GM12878 (cell line): Measurements from ENCODE around the gene TANK. TPM values are rescaled to one million over a fixed set of nuclear protein-coding genes. Genes with fewer than 3 reads are reported as not detected.

Source experiments
- DPF2 ChIP-seq: fragments of 450-650 bp; IDR thresholded peaks from 2 replicates; pipeline ENCODE4 v1.6.1; 2017; ENCODE audit warnings: mild to moderate bottlenecking
- FOXM1 ChIP-seq: IDR thresholded peaks from 2 replicates; pipeline ENCODE4 v1.6.1; 2012; ENCODE audit warnings: low read depth, mild to moderate bottlenecking, inconsistent platforms, low read length, moderate library complexity
- HDGF ChIP-seq: fragments of 450-650 bp; IDR thresholded peaks from 2 replicates; pipeline ENCODE4 v1.6.1; 2016; ENCODE audit warnings: antibody characterized with exemption
- IKZF2 ChIP-seq, 2 experiments: fragments of 450-650 bp; IDR thresholded peaks; 2 replicates each; pipeline ENCODE4 v1.6.1; 2017; ENCODE audit warnings: mild to moderate bottlenecking in 2 of 2, moderate library complexity in 2 of 2
- JUNB ChIP-seq: IDR thresholded peaks from 2 replicates; pipeline ENCODE4 v1.6.1; 2016; ENCODE audit warnings: antibody characterized with exemption, mild to moderate bottlenecking
- KLF5 ChIP-seq: fragments of 450-650 bp; IDR thresholded peaks from 2 replicates; pipeline ENCODE4 v1.6.1; 2014; ENCODE audit warnings: mild to moderate bottlenecking; ENCODE audit not compliant: partially characterized antibody
- MEF2A ChIP-seq: IDR thresholded peaks from 2 replicates; pipeline ENCODE4 v1.6.1; 2011; ENCODE audit warnings: low read depth, mild to moderate bottlenecking, low read length, moderate library complexity; ENCODE audit not compliant: insufficient read depth
- RUNX3 ChIP-seq: IDR thresholded peaks from 2 replicates; pipeline ENCODE4 v1.6.1; 2012; ENCODE audit warnings: low read length, inconsistent platforms
- SMAD5 ChIP-seq: IDR thresholded peaks from 2 replicates; pipeline ENCODE4 v1.6.1; 2016; ENCODE audit warnings: antibody characterized with exemption, low read depth
- SPI1 ChIP-seq: IDR thresholded peaks from 2 replicates; pipeline ENCODE4 v1.6.1; 2011; ENCODE audit warnings: low read depth, mild to moderate bottlenecking, low read length, moderate library complexity, borderline replicate concordance; ENCODE audit not compliant: insufficient read depth
- TAF1 ChIP-seq: IDR thresholded peaks from 2 replicates; pipeline ENCODE4 v1.6.1; 2011; ENCODE audit warnings: mild to moderate bottlenecking, low read depth, low read length, borderline replicate concordance
- ZBED1 ChIP-seq: IDR thresholded peaks from 2 replicates; pipeline ENCODE4 v1.6.1; 2016; ENCODE audit warnings: borderline replicate concordance
- ZNF622 ChIP-seq: fragments of 450-650 bp; IDR thresholded peaks from 2 replicates; pipeline ENCODE4 v1.6.1; 2017; ENCODE audit warnings: mild to moderate bottlenecking, inconsistent platforms
- polyA plus RNA-seq, 11 experiments: library from polyadenylated mRNA; depleted of rRNA in 4 of 11; unstranded in 6 of 11; stranded (reverse) in 5 of 11; fragments of >200 nt; fragmentation: Nextera tagmentation in 4 of 11; fragmentation: Illumina TruSeq in 1 of 11; extraction: Ambion mirVana in 4 of 11; extraction: Trizol in 1 of 11; gene quantifications; 1 replicate in 1 of 11; 2 replicates in 10 of 11; pipeline versions ENCODE4 v1.2.1 to v1.2.3, GENCODE V29; 2011 to 2016; ENCODE audit warnings: inconsistent platforms in 2 of 11, missing spikeins in 2 of 11, low read depth in 1 of 11
- total RNA-seq, 4 experiments: library from RNA; depleted of rRNA in 3 of 4; stranded (reverse); fragments of >200 nt in 3 of 4; fragmentation: Illumina TruSeq in 1 of 4; extraction: Trizol in 1 of 4; gene quantifications; 2 replicates each; pipeline versions ENCODE4 v1.2.1 to v1.2.3, GENCODE V29; 2013 to 2021
- TF ChIP-seq, protein P1 (sequence below): IDR thresholded peaks from 2 replicates; pipeline ENCODE4 v1.6.1; 2011; ENCODE audit warnings: borderline replicate concordance, low read depth, mild to moderate bottlenecking, moderate library complexity, mixed read lengths, low read length; ENCODE audit not compliant: insufficient read depth; ENCODE audit errors: extremely low read length
- TF ChIP-seq, protein P2 (sequence below): fragments of 150-350 bp; IDR thresholded peaks from 2 replicates; pipeline ENCODE4 v1.6.1; 2016; ENCODE audit warnings: low read depth, low read length
- TF ChIP-seq, protein P3 (sequence below): fragments of 450-650 bp; IDR thresholded peaks from 2 replicates; pipeline ENCODE4 v1.6.1; 2017; ENCODE audit warnings: mild to moderate bottlenecking, moderate library complexity
- TF ChIP-seq, protein P4 (sequence below): IDR thresholded peaks from 2 replicates; pipeline ENCODE4 v1.6.1; 2012; ENCODE audit warnings: mild to moderate bottlenecking, low read depth, low read length

The TANK gene
- total and polyA plus RNA-seq, 10 of the 15 experiments (the other 5 are each of a cell fraction or from before 2014, with no cell fraction given) = 48.6 to 127 (median 103) TPM

DNA sequence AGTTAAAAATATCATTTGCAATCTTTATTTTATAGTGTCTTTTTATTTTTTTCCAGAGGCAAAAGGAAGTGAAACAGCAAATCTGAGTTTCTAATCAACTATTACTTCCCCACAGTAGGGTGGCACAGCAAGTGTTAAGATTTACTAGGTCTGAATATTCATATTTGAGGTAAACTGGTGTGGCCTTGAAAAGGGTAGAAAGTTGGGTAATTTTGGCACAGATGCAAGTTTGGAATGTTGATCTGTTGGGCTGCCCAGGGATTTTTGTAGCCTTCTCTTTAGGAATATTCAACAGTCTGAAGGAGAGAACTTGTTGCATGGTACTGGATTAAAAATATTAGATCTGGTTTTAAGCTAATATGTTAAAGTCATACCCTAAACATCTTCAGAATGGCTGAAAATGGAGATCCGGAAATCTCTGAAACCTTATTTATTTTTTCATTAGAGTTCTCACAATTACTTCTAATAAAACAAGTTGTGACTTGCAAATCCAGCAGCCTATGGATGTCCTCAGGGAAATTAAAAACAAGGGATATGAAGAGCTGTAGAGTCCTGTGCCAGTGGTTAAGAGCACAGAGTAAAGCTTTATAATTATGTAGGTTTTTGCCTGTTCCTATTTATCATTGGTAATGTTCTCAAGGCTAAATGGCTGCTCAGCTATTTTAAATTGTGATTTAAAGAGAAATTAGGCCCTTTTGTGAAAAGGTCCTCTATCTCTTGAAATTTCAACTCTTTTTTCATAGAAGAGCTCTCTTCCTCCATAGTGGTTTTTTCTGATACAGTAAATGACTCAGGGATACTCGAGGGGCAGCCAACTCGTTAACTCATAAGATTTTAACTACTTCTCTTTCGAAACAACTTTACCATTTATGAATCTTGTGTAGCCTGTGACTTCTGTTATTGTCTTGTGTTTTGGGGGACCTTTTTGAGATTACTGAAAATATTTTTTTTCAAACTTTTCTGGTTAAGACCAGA lies 11.0 kb downstream of the TANK start (continued):
- TF ChIP-seq, protein P1, sequence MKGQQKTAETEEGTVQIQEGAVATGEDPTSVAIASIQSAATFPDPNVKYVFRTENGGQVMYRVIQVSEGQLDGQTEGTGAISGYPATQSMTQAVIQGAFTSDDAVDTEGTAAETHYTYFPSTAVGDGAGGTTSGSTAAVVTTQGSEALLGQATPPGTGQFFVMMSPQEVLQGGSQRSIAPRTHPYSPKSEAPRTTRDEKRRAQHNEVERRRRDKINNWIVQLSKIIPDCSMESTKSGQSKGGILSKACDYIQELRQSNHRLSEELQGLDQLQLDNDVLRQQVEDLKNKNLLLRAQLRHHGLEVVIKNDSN = no peak
- TF ChIP-seq, protein P2, sequence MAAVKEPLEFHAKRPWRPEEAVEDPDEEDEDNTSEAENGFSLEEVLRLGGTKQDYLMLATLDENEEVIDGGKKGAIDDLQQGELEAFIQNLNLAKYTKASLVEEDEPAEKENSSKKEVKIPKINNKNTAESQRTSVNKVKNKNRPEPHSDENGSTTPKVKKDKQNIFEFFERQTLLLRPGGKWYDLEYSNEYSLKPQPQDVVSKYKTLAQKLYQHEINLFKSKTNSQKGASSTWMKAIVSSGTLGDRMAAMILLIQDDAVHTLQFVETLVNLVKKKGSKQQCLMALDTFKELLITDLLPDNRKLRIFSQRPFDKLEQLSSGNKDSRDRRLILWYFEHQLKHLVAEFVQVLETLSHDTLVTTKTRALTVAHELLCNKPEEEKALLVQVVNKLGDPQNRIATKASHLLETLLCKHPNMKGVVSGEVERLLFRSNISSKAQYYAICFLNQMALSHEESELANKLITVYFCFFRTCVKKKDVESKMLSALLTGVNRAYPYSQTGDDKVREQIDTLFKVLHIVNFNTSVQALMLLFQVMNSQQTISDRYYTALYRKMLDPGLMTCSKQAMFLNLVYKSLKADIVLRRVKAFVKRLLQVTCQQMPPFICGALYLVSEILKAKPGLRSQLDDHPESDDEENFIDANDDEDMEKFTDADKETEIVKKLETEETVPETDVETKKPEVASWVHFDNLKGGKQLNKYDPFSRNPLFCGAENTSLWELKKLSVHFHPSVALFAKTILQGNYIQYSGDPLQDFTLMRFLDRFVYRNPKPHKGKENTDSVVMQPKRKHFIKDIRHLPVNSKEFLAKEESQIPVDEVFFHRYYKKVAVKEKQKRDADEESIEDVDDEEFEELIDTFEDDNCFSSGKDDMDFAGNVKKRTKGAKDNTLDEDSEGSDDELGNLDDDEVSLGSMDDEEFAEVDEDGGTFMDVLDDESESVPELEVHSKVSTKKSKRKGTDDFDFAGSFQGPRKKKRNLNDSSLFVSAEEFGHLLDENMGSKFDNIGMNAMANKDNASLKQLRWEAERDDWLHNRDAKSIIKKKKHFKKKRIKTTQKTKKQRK = no peak
- no peak for TF ChIP-seq MEF2A
- TF ChIP-seq, protein P3, sequence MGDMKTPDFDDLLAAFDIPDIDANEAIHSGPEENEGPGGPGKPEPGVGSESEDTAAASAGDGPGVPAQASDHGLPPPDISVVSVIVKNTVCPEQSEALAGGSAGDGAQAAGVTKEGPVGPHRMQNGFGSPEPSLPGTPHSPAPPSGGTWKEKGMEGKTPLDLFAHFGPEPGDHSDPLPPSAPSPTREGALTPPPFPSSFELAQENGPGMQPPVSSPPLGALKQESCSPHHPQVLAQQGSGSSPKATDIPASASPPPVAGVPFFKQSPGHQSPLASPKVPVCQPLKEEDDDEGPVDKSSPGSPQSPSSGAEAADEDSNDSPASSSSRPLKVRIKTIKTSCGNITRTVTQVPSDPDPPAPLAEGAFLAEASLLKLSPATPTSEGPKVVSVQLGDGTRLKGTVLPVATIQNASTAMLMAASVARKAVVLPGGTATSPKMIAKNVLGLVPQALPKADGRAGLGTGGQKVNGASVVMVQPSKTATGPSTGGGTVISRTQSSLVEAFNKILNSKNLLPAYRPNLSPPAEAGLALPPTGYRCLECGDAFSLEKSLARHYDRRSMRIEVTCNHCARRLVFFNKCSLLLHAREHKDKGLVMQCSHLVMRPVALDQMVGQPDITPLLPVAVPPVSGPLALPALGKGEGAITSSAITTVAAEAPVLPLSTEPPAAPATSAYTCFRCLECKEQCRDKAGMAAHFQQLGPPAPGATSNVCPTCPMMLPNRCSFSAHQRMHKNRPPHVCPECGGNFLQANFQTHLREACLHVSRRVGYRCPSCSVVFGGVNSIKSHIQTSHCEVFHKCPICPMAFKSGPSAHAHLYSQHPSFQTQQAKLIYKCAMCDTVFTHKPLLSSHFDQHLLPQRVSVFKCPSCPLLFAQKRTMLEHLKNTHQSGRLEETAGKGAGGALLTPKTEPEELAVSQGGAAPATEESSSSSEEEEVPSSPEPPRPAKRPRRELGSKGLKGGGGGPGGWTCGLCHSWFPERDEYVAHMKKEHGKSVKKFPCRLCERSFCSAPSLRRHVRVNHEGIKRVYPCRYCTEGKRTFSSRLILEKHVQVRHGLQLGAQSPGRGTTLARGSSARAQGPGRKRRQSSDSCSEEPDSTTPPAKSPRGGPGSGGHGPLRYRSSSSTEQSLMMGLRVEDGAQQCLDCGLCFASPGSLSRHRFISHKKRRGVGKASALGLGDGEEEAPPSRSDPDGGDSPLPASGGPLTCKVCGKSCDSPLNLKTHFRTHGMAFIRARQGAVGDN = no peak
- no peak for TF ChIP-seq HDGF
- TF ChIP-seq, protein P4, sequence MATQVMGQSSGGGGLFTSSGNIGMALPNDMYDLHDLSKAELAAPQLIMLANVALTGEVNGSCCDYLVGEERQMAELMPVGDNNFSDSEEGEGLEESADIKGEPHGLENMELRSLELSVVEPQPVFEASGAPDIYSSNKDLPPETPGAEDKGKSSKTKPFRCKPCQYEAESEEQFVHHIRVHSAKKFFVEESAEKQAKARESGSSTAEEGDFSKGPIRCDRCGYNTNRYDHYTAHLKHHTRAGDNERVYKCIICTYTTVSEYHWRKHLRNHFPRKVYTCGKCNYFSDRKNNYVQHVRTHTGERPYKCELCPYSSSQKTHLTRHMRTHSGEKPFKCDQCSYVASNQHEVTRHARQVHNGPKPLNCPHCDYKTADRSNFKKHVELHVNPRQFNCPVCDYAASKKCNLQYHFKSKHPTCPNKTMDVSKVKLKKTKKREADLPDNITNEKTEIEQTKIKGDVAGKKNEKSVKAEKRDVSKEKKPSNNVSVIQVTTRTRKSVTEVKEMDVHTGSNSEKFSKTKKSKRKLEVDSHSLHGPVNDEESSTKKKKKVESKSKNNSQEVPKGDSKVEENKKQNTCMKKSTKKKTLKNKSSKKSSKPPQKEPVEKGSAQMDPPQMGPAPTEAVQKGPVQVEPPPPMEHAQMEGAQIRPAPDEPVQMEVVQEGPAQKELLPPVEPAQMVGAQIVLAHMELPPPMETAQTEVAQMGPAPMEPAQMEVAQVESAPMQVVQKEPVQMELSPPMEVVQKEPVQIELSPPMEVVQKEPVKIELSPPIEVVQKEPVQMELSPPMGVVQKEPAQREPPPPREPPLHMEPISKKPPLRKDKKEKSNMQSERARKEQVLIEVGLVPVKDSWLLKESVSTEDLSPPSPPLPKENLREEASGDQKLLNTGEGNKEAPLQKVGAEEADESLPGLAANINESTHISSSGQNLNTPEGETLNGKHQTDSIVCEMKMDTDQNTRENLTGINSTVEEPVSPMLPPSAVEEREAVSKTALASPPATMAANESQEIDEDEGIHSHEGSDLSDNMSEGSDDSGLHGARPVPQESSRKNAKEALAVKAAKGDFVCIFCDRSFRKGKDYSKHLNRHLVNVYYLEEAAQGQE = no peak
- TF ChIP-seq IKZF2 (IDR thresholded peaks at IDR 0.05) = no peak; a peak in 1 of 4 replicates
- TF ChIP-seq ZBED1 = no peak
- no peak for TF ChIP-seq ZNF622
- no peak for TF ChIP-seq KLF5
- 0 out of 2 replicates have a peak, but pooled peaks have one; percentile 10 for TF ChIP-seq JUNB
- TF ChIP-seq FOXM1 = no peak
- TF ChIP-seq RUNX3 = peak; percentile 39; the same call in 1 of the 2 replicates
- no peak for TF ChIP-seq SMAD5
- no peak for TF ChIP-seq TAF1
- TF ChIP-seq SPI1 = peak; percentile 74
- TF ChIP-seq DPF2 = peak; percentile 62
